GM13976 (cell line): ENCODE measurements around the gene EVC.

Experiments
- DNase-seq: peaks from one replicate; pipeline ENCODE4 v3.0.0; 2012; ENCODE audit warnings: low spot score
- in situ Hi-C: fragments of 300-500 bp; cut with MboI; formaldehyde crosslinking; loops from one replicate; pipeline ENCODE4 v1.12.0; 2022; ENCODE audit warnings: low sequenced_read_pairs, mixed read lengths, inconsistent platforms; ENCODE audit not compliant: unreplicated experiment
- TF ChIP-seq, protein P1 (sequence below): IDR thresholded peaks from 2 replicates; pipeline ENCODE4 v1.5.1; 2012; ENCODE audit warnings: borderline replicate concordance, mild to moderate bottlenecking; ENCODE audit not compliant: insufficient read depth; ENCODE audit errors: extremely low read depth, missing control alignments, control extremely low read depth

Gene EVC

DNA sequence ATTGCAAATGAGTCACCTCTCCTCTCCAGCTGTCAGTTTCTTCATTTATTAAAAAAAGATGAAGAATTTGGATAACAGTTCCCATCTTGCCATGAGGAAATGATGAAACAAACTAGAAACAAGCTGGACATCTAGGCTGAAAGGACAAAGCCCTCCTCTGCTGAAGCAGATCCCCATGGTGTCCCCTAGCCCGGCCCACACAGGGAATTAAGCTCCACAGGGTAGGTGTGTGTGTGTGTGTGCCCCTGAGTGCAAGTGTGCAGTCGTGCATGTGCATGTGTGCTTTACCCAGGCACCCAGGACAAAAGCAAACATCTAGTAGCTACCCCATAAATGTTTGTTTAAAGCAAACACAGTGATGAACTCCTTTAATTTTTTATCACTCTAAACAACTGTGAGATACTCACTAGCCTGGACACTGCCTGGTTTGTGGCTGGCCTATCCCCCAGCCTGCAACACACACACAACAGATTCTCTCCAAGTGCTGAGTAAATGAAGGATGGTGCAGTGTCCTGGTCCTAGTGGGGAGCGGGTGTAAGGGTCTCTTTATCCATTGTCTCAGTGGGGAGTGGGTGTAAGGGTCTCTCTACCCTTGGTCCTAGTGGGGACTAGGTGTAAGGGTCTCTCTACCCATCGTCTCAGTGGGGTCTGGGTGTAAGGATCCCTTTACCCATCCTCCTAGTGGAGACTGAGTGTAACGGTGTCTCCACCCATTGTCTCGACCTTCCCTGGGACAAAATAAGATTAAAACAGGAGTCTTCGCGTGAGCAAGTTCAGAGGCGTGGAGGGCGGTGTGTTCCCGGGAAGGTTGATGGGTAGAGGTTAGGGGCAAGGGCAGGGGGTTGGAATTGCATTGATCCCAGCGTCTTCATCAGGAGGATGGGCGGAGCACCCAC lies 688 bp upstream of the EVC start:
- DNase-seq: no peak

DNA sequence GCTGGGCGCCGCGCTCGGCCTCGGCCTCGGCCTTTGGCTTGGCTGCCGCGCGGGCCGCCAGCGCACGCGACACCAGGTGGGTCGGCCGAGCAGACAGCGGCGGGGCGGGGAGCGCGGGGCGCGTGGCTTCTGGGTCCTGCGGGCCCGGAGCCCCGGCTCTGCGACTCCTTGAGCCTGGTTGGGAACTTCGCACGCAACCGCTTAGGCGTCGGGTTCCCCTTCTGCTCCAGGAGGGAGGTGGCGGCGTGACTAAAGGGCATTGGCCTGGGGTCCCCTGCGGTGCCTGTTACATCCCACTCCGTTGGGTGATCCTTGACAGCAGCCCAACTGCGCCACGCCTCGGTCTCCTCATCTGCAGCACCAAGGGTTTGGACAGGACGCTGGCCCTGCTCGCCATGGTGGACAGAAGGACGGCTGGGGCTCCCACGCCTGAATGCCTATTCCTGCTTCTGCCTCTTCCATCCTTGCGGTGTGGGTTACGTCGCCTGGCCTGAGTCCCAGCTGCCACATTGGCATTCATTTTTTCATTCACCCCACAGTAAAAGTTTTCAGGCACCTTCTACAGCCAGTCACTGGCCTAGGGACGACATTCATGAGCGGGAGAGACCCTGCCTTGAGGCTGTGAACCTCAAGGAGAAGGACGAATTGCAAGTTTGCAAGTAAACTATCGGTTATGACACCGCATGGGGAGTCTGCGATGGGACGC lies 631 bp downstream of the EVC start:
- no peak for DNase-seq
- TF ChIP-seq, protein P1, sequence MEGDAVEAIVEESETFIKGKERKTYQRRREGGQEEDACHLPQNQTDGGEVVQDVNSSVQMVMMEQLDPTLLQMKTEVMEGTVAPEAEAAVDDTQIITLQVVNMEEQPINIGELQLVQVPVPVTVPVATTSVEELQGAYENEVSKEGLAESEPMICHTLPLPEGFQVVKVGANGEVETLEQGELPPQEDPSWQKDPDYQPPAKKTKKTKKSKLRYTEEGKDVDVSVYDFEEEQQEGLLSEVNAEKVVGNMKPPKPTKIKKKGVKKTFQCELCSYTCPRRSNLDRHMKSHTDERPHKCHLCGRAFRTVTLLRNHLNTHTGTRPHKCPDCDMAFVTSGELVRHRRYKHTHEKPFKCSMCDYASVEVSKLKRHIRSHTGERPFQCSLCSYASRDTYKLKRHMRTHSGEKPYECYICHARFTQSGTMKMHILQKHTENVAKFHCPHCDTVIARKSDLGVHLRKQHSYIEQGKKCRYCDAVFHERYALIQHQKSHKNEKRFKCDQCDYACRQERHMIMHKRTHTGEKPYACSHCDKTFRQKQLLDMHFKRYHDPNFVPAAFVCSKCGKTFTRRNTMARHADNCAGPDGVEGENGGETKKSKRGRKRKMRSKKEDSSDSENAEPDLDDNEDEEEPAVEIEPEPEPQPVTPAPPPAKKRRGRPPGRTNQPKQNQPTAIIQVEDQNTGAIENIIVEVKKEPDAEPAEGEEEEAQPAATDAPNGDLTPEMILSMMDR: no peak
- in situ Hi-C loops: no loop called here

More for the DNA sequence above, 688 bp upstream of the EVC start:
- TF ChIP-seq, protein P1: no peak
- in situ Hi-C loops: no loop called here

DNA sequence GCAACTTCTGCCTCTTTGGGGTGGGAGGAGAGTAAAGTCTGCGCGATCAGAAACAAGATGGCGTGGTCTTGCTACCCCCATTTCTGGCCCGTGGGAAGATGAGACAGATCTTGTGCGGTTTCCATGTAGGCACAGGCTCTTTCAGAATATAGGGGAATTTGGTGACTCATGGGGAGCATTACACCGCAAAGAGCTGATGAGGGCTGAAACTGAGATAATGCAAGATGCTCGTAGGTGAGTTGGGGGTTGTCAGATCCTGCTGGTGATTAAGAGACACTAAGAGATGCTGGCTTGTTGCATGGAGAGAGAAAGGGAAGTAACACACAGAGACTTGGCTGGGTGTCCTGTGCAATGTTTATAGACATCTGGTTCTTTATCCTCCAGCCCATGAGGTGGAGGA lies 1.5 kb downstream of the EVC start:
- TF ChIP-seq, protein P1: no peak
- in situ Hi-C loops: no loop called here
- DNase-seq: no peak

DNA sequence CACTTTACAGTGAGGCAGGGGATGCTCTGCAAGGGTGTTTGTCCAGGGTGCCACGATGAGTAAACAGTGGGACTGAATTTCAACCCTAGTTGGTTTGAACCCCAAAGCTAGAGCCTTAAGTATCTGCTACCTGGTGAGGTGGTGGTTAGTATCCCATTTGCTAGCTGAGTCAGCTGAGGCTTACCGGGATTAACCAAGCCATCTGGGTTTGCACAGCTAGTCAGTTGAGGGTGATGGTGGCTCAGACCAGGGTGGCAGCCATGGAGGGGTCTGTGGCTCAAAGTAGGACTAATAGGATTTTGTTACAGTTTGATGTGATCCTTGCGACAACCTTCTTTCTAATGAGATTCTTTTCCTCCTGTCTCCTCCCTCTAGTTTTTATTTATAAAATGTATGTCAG lies 1.9 kb downstream of the EVC start:
- TF ChIP-seq, protein P1: no peak
- in situ Hi-C loops: no loop called here
- no peak for DNase-seq

DNA sequence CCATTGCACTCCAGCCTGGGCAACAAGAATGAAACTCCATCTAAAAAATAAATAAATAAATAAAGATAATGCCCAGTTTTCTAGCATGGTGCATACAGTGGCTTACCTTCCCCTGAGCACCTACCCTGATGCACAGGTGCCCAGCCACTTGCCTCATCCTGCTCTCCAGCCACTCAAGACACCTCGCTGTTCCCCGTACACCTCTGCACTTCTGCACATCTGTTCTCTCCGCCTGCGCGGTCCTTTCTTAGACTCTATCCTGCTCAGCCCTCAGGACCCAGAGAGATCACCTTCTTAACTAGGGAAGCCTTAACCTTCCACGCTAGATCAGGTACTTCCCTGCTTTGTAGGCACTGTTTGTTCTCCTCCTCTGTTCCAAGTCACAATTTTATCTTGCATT lies 2.9 kb downstream of the EVC start:
- in situ Hi-C loops: no loop called here
- TF ChIP-seq, protein P1: no peak

DNA sequence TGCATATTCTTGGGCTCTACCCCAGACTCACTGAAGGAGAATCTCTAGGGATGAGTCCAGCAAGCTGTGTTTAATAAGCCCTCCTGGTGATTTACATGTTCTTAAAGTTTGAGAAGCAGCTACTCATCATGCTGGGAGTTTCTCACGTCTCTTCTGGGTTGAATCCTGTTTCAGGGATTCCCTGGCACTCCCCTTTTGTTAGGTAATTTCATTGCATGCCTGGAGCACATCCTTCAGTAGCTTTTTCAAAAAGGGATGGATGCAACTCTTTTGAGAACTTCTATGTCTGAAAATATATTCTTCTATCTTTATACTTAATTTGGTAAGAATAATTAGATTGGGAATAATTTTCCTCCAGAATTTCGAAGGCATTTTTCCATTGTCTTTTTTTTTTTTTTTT lies 4.4 kb downstream of the EVC start:
- TF ChIP-seq, protein P1: no peak
- in situ Hi-C loops: no loop called here
- DNase-seq: no peak

More for the DNA sequence above, 2.9 kb downstream of the EVC start:
- no peak for DNase-seq
